GM18861 (cell line): ENCODE data around the gene GPR176.
"Not testable (repeated sequence)": the region's sequence is repeated elsewhere in the genome, so short reads cannot be mapped to it uniquely, and the experiment has no call there.

Experiments
- ATAC-seq: cut with Tn5 transposase; IDR thresholded peaks from one replicate; pipeline ENCODE4 v1.9.1; 2021; ENCODE audit not compliant: unreplicated experiment

Gene GPR176

GRCh38 chr15:39893051-39893450, 27.0 kb downstream of the GPR176 start:
- not testable (repeated sequence) for ATAC-seq

DNA sequence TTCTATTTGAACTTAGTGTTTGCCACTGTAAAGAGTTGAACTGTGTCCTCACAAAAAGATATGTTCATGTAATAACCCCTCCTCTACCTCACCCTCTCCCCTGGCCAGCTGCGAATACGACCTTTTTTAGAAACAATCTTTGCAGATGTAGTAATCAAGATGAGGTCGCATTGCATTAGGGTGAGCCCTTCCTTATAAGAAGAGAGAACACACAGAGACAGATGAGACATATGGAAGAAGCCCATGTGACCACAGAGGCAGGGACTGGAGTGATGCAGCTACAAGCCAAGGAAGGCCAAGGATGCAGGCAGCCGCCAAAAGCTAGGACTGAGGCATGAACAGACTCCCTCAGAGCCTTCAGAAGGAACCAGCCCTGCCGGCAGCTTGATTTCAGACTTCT, 27.6 kb downstream of the GPR176 start:
- ATAC-seq: no peak

- ATAC-seq: no peak
Observed at GRCh38 chr15:39890621-39891020, 29.4 kb downstream of the GPR176 start.

- ATAC-seq: no peak
Observed at GRCh38 chr15:39889601-39890000, 30.5 kb downstream of the GPR176 start.

DNA sequence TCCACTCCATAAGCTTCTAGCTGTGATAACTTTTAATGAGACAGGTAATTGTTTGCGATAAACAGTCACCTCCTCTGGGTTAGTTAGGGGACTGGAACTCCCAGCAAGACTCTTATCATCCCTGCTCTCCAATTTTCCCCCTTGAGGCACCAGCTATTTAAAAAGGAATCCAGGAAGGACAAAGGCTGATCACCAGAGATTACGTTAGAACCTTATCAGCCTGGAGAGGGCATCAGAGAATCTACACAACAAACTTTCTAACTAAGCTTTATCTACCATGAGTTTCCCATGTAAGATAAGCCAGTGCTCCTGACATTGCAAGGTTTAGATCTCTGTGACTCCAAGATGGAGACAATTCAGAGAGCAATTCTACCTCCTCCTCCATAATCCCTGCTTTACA, 31.3 kb downstream of the GPR176 start:
- ATAC-seq: no peak

DNA sequence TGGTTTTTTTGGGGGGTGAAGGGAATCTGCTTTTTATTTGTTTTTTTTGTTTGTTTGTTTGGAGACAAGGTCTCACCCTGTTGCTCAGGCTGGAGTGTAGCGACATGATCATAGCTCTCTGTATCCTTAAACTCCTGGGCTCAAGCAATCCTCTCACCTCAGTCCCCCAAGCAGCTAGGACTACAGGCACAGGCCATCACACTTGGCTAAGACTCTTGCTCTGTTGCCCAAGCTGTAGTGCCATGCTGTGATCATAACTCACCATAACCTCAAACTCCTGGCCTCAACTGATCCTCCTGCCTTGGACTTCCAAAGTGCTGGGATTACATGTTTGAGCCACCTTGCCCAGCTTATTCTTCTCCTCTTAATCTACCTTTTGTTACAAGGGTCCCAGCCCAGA, 31.8 kb downstream of the GPR176 start:
- ATAC-seq: no peak

DNA sequence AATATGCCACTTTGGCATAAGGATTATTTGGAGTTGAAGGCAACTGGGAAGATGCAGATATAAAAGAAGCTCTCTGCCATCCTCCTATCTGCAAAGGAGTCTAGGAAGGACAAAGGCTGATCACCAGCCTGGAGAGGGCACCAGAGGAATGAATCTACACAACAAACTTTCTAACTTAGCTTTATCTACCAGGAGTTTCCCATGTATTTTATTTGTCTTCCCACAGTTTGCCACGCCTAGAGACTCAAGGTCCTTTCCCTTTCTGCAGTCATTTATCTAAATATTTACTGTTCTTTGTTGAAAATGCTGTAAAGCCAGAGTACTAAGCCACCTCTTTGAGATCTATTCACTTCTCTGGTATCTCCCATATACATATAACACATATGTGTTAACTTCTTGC, 32.2 kb downstream of the GPR176 start:
- ATAC-seq: no peak

- ATAC-seq: no peak
Observed at GRCh38 chr15:39887211-39887610, 32.9 kb downstream of the GPR176 start.

- ATAC-seq: no peak
Observed at GRCh38 chr15:39886418-39886817, 33.6 kb downstream of the GPR176 start.

GRCh38 chr15:39885099-39885777, 34.8 kb downstream of the GPR176 start:
- ATAC-seq: no peak

- ATAC-seq: no peak
Observed at GRCh38 chr15:39884351-39884750, 35.7 kb downstream of the GPR176 start.

DNA sequence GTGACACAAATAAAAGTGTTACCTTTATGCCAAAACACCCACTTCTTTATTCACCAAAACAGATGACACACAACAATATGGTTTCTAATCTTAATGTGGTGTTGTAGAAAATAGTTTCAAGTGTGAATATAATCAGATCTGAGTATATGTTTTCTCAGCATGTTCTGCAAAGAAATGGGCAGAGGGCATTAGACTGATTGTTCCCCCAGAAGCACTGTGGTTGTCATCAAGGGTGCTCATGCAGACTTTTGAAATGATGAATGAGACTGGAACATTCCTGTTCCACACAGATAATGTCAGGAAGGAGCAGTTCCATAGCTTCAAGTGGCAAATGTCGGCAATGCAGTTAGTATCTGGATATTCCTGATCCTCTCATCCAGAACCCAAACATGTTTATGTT, 37.5 kb downstream of the GPR176 start:
- ATAC-seq: no peak

DNA sequence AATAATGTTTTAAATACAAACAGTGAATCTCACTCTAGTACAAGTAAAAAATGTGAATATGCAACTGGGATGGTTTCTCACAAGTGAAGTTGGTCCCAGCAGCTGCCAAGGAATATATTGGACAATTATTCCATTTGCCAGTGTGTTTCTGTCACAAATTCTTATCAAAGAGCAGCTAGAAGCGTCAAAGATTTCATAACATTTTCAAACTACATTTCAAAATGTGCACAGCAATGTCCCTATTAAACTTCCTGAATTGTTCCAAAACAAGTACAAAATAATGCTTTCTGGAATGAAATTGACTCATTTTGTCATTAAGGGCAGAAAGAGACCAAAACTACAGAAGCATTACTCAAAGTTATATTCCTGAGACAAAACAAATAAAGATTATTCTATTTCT, 38.3 kb downstream of the GPR176 start:
- ATAC-seq: no peak

- ATAC-seq: no peak
Observed at GRCh38 chr15:39880718-39881387, 39.2 kb downstream of the GPR176 start.

DNA sequence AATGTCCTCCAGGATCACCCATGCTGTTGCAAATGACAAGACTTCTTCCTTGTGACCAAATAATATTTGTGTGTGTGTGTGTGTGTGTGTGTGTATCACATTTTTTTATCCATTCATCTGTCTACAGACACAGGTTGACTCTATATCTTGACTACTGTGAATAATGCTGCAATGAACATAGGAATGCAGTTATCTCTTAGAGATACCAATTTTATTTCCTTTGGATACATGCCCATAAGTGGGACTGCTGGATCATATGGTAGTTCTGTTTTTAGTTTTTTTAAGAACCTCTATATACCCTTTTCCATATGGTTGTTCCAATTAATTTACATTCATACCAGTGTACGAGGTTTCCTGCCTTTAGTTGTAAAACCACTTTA, 41.7 kb downstream of the GPR176 start:
- no peak for ATAC-seq

DNA sequence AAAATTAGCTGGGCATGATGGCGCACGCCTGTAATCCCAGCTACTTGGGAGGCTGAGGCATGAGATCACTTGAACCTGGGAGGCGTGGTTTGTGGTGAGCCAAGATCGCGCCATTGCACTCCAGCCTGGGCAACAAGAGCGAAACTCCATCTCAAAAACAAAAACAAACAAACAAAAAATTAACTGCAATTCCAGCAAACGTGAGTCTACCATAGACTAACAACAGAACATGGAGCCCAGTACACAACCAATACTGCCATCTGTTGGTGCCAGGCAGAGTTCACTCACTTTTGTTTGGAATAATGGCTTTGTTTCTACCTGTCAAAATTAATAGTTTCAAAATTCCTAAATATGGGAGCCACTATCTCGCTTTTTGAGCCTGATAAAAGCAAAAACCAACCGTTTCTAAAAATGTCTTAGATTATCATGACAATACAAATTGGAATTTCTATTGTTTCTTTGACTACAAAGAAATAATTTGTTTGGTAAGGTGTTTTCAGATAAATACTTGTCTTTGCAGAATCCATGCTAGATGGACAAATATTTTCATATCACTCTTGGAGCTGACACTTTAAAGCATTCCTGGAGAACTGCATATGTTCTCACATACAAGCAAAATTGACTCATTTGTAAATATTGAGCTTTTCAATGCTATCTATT, 45.0 kb downstream of the GPR176 start:
- ATAC-seq: no peak

DNA sequence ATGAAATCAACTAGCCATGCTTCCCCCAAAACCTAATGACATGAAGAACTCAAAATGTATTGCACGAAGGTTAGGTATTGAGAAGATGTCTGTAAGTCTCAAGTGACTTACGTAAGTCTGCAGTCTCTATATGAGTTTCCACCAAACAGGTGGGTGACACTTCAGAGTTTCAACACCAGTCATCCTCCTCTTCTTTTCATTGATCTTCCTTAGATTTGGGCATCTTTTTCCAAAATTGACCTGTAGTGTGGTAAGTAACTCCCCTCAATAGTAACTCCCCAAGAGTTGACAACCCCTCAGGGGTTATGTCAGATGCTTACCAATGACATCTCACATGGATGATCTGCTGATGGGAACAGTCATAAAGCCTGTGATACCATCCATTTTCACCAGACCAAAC, 46.1 kb downstream of the GPR176 start:
- ATAC-seq: no peak

GRCh38 chr15:39870537-39870936, 49.5 kb downstream of the GPR176 start:
- no peak for ATAC-seq

DNA sequence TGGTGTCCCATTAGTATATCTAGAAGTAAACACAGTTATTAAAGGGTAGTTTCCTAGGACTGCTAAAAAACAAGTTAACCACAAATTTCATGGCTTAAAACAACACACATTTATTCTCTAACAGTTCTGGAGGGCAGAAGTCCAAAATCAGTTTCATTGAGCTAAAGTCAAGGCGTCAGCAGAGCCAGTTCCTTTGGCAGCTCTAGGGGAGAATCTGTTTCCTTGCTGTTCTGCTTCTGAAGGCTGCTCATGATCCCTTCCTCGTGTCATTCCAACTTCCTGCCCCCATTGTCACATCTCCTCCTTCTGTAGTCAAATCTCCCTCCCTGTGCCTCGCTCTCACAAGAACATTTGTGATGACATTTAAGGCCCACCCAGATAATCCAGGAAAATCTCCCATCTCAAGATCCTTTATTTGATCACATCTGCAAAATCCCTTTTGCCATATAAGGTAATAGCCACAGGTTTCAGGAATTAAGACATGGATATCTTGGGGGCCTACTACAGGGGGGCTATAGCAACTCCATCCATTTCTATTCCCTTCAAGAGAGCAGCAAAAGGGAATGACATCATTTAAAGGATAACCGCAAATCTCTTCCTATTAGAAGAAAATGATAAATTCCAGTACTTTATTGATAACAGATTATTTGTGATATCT, 50.1 kb downstream of the GPR176 start:
- no peak for ATAC-seq

DNA sequence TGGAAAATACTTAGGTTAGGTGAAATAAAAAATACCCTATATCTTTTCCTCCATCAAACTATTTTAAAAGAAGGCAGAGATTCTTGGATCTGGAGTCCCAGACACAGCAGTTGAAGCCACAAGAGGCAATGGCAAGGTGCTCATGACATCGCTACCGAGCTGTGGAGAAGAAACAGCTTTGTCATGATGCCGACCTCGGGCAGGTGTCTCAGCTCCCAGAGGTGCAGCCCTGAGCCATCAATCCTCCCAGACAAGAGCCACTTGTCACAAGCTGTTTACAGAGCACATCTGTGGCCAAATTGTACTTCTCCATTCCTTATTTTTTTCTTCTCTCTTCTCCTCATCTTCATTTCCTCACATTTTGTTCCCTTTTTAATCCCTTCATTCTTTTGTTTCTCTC, 50.8 kb downstream of the GPR176 start:
- no peak for ATAC-seq

DNA sequence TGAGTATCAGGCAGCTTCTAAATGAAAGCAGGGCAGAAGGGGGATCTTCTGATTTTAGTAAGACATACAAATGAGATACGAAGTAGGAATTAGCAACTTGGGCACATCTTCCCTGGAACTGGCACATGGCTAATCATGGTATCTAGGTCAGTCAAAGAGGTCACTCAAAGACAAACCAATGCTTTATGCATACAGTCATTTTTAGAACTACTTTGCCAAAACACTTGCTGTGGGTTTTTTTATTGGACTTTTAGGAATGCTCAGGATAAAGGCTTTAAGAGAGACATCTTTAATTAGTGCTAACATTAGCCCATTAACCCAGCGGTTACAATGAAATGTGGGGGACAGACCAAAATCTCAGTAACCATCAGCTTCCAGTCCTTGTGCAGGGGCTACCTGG, 51.7 kb downstream of the GPR176 start:
- no peak for ATAC-seq

GRCh38 chr15:39864116-39864515, 56.0 kb downstream of the GPR176 start:
- ATAC-seq: no peak
